ENCODE data around the gene CCZ1. TPM values are rescaled to one million over a fixed set of nuclear protein-coding genes. Genes with fewer than 3 reads are reported as not detected.
"Not testable (repeated sequence)": the region's sequence is repeated elsewhere in the genome, so short reads cannot be mapped to it uniquely, and the experiment has no call there.

Gene CCZ1
- total RNA-seq, 1 experiment from 2014 or later, result 86.3 TPM

GRCh38 chr7:5862753-5863366 lies 35.7 kb upstream of the CCZ1 start:
- H3K36me3 Mint-ChIP-seq (ENCODE audit: insufficient read depth, unreplicated experiment); H3K27ac Mint-ChIP-seq (ENCODE audit: low read depth, unreplicated experiment); DNase-seq (ENCODE audit: unreplicated experiment); POLR2A ChIA-PET; BruUV-seq (replicated peaks); H3K9me3 Mint-ChIP-seq (ENCODE audit: unreplicated experiment); H3K4me1 Mint-ChIP-seq (ENCODE audit: insufficient read depth, unreplicated experiment); intact Hi-C loops (cut with micrococcal nuclease); H3K4me3 Mint-ChIP-seq (ENCODE audit: unreplicated experiment): not testable (repeated sequence)
- CTCF ChIA-PET, result interaction anchor here (0.6 to 0.7 kb wide), 2 partner anchors 522 to 993 kb away, joined by 3 to 4 read pairs; no protein-coding TSS in a partner anchor
- H3K27me3 Mint-ChIP-seq (ENCODE audit: insufficient read depth, unreplicated experiment), result peaks cover 48% of the 10 kb centered on the region

DNA sequence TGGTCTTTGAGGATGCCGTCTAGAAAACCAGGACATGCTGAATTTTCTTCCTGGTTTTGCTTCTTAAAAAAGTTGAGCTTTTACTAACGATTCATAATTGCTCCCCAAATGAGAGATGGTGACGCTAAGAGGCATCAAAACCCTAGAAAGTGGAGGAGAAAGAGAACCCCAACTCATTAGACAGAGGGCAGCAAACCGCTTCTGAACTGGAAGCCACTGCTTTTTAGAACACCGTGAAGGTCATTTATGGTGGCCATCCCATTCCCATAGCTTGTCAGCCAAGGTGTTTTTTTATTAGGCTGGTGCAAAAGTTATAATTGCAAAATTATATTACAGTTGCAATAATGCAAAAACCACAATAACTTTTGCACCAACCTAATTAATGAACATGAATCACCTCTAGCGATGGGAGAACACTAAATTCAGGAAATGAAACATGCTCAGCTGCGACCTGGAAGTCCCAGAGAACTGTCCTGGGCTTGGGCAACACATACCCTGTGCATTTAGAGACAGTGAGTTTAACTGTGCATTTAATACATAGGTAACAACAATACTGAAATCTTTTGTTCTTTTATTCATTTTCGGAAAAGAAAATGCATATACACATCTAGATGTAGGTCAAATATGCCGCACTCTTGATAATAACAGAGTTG lies 33.1 kb upstream of the CCZ1 start:
- not testable (repeated sequence) for H3K36me3 Mint-ChIP-seq (ENCODE audit: insufficient read depth, unreplicated experiment)

DNA sequence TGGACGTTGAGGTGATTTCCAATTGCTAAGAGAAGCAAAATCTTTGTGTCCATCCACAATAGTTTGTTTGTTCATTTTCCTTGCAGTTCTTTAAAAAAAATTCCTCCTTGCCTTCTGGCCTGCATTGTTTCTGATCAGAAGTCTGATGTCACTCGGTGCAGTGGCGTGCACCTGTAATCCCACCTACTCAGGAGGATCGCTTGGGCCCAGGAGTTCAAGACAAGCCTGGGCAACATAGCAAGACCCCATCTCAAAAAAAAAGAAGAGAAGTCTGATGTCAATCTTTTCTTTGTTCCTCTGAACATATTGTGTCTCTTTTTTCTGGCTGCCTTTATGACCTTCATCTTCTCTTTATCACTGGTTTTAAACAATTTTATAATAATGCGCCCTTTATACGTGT lies 31.5 kb upstream of the CCZ1 start:
- Mint-ChIP-seq H3K27ac (ENCODE audit: low read depth, unreplicated experiment) (no peak overlapping the region), H3K9me3 (ENCODE audit: unreplicated experiment) (peaks cover 8% of the 10 kb centered on the region), H3K36me3 (ENCODE audit: insufficient read depth, unreplicated experiment) (peaks cover 5% of the 10 kb centered on the region), H3K27me3 (ENCODE audit: insufficient read depth, unreplicated experiment) (peaks cover 49% of the 10 kb centered on the region), H3K4me3 (ENCODE audit: unreplicated experiment) (no peak overlapping the region), H3K4me1 (ENCODE audit: insufficient read depth, unreplicated experiment) (no peaks in the 10 kb centered on the region)
- intact Hi-C loops (cut with micrococcal nuclease), result no loop called here
- DNase-seq (ENCODE audit: unreplicated experiment), result no peak
- ChIA-PET CTCF (interaction anchor here (0.6 kb wide), 1 partner anchor 9 kb away, joined by 4 read pairs; no protein-coding TSS in a partner anchor), POLR2A (no interaction called here)
- BruUV-seq (replicated peaks), result no TSS peak
- TF ChIP-seq CTCF (IDR thresholded peaks at IDR 0.05; ENCODE audit: unreplicated experiment), result no peak

More for the DNA sequence above, 33.1 kb upstream of the CCZ1 start:
- peaks cover 49% of the 10 kb centered on the region for H3K27me3 Mint-ChIP-seq (ENCODE audit: insufficient read depth, unreplicated experiment)
- DNase-seq (ENCODE audit: unreplicated experiment); H3K4me1 Mint-ChIP-seq (ENCODE audit: insufficient read depth, unreplicated experiment); H3K9me3 Mint-ChIP-seq (ENCODE audit: unreplicated experiment); H3K27ac Mint-ChIP-seq (ENCODE audit: low read depth, unreplicated experiment); intact Hi-C loops (cut with micrococcal nuclease); BruUV-seq (replicated peaks); H3K4me3 Mint-ChIP-seq (ENCODE audit: unreplicated experiment): not testable (repeated sequence)
- POLR2A ChIA-PET, result interaction anchor here (0.7 kb wide), 1 partner anchor 510 kb away, joined by 3 read pairs; no protein-coding TSS in a partner anchor
- CTCF ChIA-PET, result interaction anchor here (0.6 to 1.4 kb wide), 2 partner anchors 9 to 457 kb away, joined by 3 to 4 read pairs; no protein-coding TSS in a partner anchor

DNA sequence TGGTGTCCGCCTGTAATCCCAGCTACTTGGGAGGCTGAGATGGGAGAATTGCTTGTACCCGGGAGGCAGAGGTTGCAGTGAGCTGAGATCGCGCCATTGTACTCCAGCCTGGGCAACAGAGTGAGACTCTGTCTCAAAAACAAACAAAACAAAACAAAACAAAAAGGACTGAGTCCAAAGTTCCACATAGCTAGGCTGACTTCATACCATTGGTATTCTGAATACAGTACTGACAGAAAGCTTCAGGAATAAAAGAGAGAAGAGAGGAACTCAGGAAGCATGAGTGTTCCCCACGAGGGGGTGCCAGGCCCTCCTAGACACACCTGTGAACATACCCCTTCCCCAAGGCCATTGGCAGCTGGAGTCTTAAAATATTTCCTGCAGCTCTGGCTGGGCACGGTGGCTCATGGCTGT lies 29.6 kb upstream of the CCZ1 start:
- H3K4me3 Mint-ChIP-seq (ENCODE audit: unreplicated experiment); H3K9me3 Mint-ChIP-seq (ENCODE audit: unreplicated experiment); H3K4me1 Mint-ChIP-seq (ENCODE audit: insufficient read depth, unreplicated experiment); DNase-seq (ENCODE audit: unreplicated experiment); H3K27ac Mint-ChIP-seq (ENCODE audit: low read depth, unreplicated experiment); BruUV-seq (replicated peaks); intact Hi-C loops (cut with micrococcal nuclease); H3K36me3 Mint-ChIP-seq (ENCODE audit: insufficient read depth, unreplicated experiment): not testable (repeated sequence)
- peaks cover 30% of the 10 kb centered on the region for H3K27me3 Mint-ChIP-seq (ENCODE audit: insufficient read depth, unreplicated experiment)
- ChIA-PET POLR2A (interaction anchor here (0.6 kb wide), 1 partner anchor 481 kb away, joined by 3 read pairs; no protein-coding TSS in a partner anchor), CTCF (interaction anchor here (0.8 kb wide), 1 partner anchor 12 kb away, joined by 4 read pairs; no protein-coding TSS in a partner anchor)

DNA sequence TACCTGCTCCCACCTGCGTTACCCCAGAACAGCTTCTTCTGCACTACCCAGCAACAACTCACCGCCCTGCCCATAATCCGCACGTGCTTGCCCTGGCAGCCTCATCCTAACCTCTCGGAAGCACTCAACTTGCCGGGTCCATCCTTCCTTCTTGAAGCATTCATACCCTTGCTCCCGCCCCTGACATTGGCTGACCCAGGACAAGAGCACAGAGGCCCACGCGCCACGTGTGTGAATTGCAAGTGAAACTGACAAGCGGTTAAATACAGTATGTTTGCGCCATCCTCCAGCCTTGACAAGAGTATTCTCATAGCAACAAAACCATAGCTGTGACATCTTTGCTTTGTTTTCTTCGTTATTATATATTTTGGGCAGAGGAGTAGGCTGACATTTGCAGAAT lies 28.8 kb upstream of the CCZ1 start:
- Mint-ChIP-seq H3K9me3 (ENCODE audit: unreplicated experiment) (peaks cover 8% of the 10 kb centered on the region), H3K36me3 (ENCODE audit: insufficient read depth, unreplicated experiment) (peaks cover 5% of the 10 kb centered on the region), H3K27ac (ENCODE audit: low read depth, unreplicated experiment) (no peak overlapping the region), H3K4me1 (ENCODE audit: insufficient read depth, unreplicated experiment) (peaks cover 2% of the 10 kb centered on the region), H3K27me3 (ENCODE audit: insufficient read depth, unreplicated experiment) (peaks cover 26% of the 10 kb centered on the region), H3K4me3 (ENCODE audit: unreplicated experiment) (no peak overlapping the region)
- POLR2A ChIA-PET, result no interaction called here
- CTCF ChIA-PET, result no interaction called here
- BruUV-seq (replicated peaks), result no TSS peak
- TF ChIP-seq CTCF (IDR thresholded peaks at IDR 0.05; ENCODE audit: unreplicated experiment), result no peak
- intact Hi-C loops (cut with micrococcal nuclease), result no loop called here
- DNase-seq (ENCODE audit: unreplicated experiment), result no peak
